MM.1S (cell line): ENCODE data around the gene GNRH2.

Experiments
- CTCF ChIP-seq: fragments of 300-600 bp; sonication (generic); IDR thresholded peaks from 2 replicates; pipeline ENCODE4 v1.5.1; 2016; ENCODE audit warnings: antibody characterized with exemption, low read length, mixed read lengths
- EZH2 ChIP-seq: fragments of 300-600 bp; sonication (generic); optimal IDR thresholded peaks from 2 replicates; pipeline ENCODE3; 2017; ENCODE audit warnings: low read depth, mild to moderate bottlenecking, antibody characterized with exemption, low read length, mixed read lengths
- EZH2phosphoT487 ChIP-seq: fragments of 300-600 bp; sonication (generic); IDR thresholded peaks from 2 replicates; pipeline ENCODE4 v1.6.1; 2018; ENCODE audit warnings: antibody characterized with exemption, low read length

- TF ChIP-seq CTCF (no peak), EZH2phosphoT487 (no peak), EZH2 (no peak)
Measured at GRCh38 chr20:3039426-3039825, 4.0 kb upstream of the GNRH2 start.
